Measurements from ENCODE around the gene LCNL1.

DNA sequence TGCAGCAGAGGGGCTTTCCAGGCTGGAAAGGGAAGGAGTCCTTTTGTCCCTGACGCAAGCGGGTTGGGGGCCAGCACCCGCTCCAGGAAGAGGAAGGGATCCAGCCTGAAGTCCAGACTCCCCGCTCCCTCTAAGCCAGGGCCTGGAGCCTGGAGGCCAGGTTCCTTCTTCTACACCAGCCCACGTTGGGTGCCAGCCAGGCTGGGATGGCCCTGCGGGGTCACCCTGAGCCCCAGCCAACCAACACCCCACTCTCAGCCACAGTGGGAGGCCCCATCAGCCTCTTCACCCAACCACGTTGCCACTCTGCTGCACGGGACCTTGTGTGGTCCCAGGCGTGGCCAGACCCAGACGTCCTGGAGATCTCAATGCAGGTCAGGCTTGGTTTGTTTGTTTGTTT lies 50.1 kb downstream of the LCNL1 start:
- TF ChIP-seq, protein P1, sequence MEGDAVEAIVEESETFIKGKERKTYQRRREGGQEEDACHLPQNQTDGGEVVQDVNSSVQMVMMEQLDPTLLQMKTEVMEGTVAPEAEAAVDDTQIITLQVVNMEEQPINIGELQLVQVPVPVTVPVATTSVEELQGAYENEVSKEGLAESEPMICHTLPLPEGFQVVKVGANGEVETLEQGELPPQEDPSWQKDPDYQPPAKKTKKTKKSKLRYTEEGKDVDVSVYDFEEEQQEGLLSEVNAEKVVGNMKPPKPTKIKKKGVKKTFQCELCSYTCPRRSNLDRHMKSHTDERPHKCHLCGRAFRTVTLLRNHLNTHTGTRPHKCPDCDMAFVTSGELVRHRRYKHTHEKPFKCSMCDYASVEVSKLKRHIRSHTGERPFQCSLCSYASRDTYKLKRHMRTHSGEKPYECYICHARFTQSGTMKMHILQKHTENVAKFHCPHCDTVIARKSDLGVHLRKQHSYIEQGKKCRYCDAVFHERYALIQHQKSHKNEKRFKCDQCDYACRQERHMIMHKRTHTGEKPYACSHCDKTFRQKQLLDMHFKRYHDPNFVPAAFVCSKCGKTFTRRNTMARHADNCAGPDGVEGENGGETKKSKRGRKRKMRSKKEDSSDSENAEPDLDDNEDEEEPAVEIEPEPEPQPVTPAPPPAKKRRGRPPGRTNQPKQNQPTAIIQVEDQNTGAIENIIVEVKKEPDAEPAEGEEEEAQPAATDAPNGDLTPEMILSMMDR (optimal IDR thresholded peaks at IDR 0.05 in 1 of 3, IDR thresholded peaks at IDR 0.05 in 1 of 3, conservative IDR thresholded peaks at IDR 0.05 in 1 of 3; ENCODE audit: extremely low read depth in 1 of 3, insufficient read depth in 2 of 3, low read length in 3 of 3): no peak
- no peak for TF ChIP-seq EZH2 (IDR thresholded peaks at IDR 0.05; ENCODE audit: low read length)
